ENCODE data around the gene WDR72. TPM values are rescaled to one million over a fixed set of nuclear protein-coding genes. Genes with fewer than 3 reads are reported as not detected.

WDR72 gene
- total and polyA plus RNA-seq, 3 donors from 2014 or later = 1.9 to 2.4 (median 2.1) TPM

- no peaks in the 10 kb centered on the region for H3K27me3 ChIP-seq
These were observed 223.6 kb downstream of the WDR72 start for GRCh38 chr15:53535886-53536285.

GRCh38 chr15:53534105-53534839, 225.2 kb downstream of the WDR72 start:
- Histone ChIP-seq H3K9me3 (no peaks in the 10 kb centered on the region), H3K27ac (no peak overlapping the region), H3K36me3 (ENCODE audit: low read depth, missing control alignments) (no peaks in the 10 kb centered on the region), H3K27me3 (no peaks in the 10 kb centered on the region), H3K4me3 (no peak overlapping the region), H3K4me1 (no peaks in the 10 kb centered on the region)
- 65 to 75% methylated on average over 2 of the region's 2 CpGs for WGBS, 2 donors
- TF ChIP-seq CTCF (IDR thresholded peaks at IDR 0.05) = no peak
- TF ChIP-seq POLR2A (IDR thresholded peaks at IDR 0.05) = no peak
- DNase-seq = no peak
- intact Hi-C loops (cut with DNase I; ENCODE audit: low total_unique reads) = no loop called here

More at GRCh38 chr15:53535886-53536285, 223.6 kb downstream of the WDR72 start:
- no peak overlapping the region for H3K4me3 ChIP-seq
- 94 to 97% methylated on average over 4 of the region's 4 CpGs for whole genome bisulfite sequencing, 2 donors
- TF ChIP-seq CTCF (IDR thresholded peaks at IDR 0.05) (no peak), POLR2A (IDR thresholded peaks at IDR 0.05) (no peak)
- intact Hi-C loops (cut with DNase I; ENCODE audit: low total_unique reads) = no loop called here
- H3K9me3 ChIP-seq = no peaks in the 10 kb centered on the region
- no peak overlapping the region for H3K27ac ChIP-seq
- H3K4me1 ChIP-seq = no peaks in the 10 kb centered on the region
- no peaks in the 10 kb centered on the region for H3K36me3 ChIP-seq (ENCODE audit: low read depth, missing control alignments)
- DNase-seq = no peak

GRCh38 chr15:53530761-53531160, 228.7 kb downstream of the WDR72 start:
- WGBS, 2 donors = 58 to 65% methylated on average over 3 of the region's 3 CpGs
- no peak overlapping the region for H3K27ac ChIP-seq
- no peak overlapping the region for H3K4me3 ChIP-seq
- no peaks in the 10 kb centered on the region for H3K9me3 ChIP-seq
- DNase-seq = no peak
- no peaks in the 10 kb centered on the region for H3K27me3 ChIP-seq
- no peaks in the 10 kb centered on the region for H3K4me1 ChIP-seq
- no peak for TF ChIP-seq CTCF (IDR thresholded peaks at IDR 0.05)
- no peak for TF ChIP-seq POLR2A (IDR thresholded peaks at IDR 0.05)
- no peaks in the 10 kb centered on the region for H3K36me3 ChIP-seq (ENCODE audit: low read depth, missing control alignments)
- intact Hi-C loops (cut with DNase I; ENCODE audit: low total_unique reads) = no loop called here

GRCh38 chr15:53527996-53528395, 231.5 kb downstream of the WDR72 start:
- no peaks in the 10 kb centered on the region for H3K4me1 ChIP-seq
- no peak for DNase-seq
- H3K9me3 ChIP-seq = no peaks in the 10 kb centered on the region
- intact Hi-C loops (cut with DNase I; ENCODE audit: low total_unique reads) = no loop called here
- no peaks in the 10 kb centered on the region for H3K36me3 ChIP-seq (ENCODE audit: low read depth, missing control alignments)
- no peak for TF ChIP-seq POLR2A (IDR thresholded peaks at IDR 0.05)
- no peak for TF ChIP-seq CTCF (IDR thresholded peaks at IDR 0.05)
- H3K27me3 ChIP-seq = no peaks in the 10 kb centered on the region
- H3K4me3 ChIP-seq = no peak overlapping the region
- no peak overlapping the region for H3K27ac ChIP-seq

GRCh38 chr15:53525894-53526293, 233.6 kb downstream of the WDR72 start:
- 3 to 26% methylated on average over 1 of the region's 1 CpG for WGBS, 2 donors
- no peaks in the 10 kb centered on the region for H3K27me3 ChIP-seq
- intact Hi-C loops (cut with DNase I; ENCODE audit: low total_unique reads) = no loop called here

More at GRCh38 chr15:53525894-53526293, 233.6 kb downstream of the WDR72 start:
- Histone ChIP-seq H3K27ac (no peak overlapping the region), H3K4me3 (no peak overlapping the region), H3K9me3 (no peaks in the 10 kb centered on the region), H3K36me3 (ENCODE audit: low read depth, missing control alignments) (no peaks in the 10 kb centered on the region), H3K4me1 (no peaks in the 10 kb centered on the region)
- TF ChIP-seq CTCF (IDR thresholded peaks at IDR 0.05) (no peak), POLR2A (IDR thresholded peaks at IDR 0.05) (no peak)
- no peak for DNase-seq

Data from testis (tissue), 3 donors.